BJ (cell line): ENCODE results near the gene CYP26A1. TPM values are rescaled to one million over a fixed set of nuclear protein-coding genes. Genes with fewer than 3 reads are reported as not detected.

Source experiments
- CTCF ChIA-PET: fragments of 350-600 bp; formaldehyde crosslinking; extraction: SDS; loops from one replicate; lab custom pipeline; 2021; ENCODE audit warnings: antibody characterized with exemption, inconsistent platforms; lab: Yijun Ruan, JAX
- POLR2A ChIA-PET: fragments of 300-600 bp; sonication (Branson Sonifier 250); formaldehyde crosslinking; extraction: SDS; loops from one replicate; lab custom pipeline; 2021; ENCODE audit warnings: antibody characterized with exemption; lab: Charles Lee
- DNase-seq: peaks from one replicate; pipeline ENCODE4 v3.0.0-alpha.2; 2011; ENCODE audit warnings: low read depth
- H3K27me3 ChIP-seq: 2 replicates; pipeline ENCODE4 v1.6.0; 2011; ENCODE audit warnings: low read length; ENCODE audit not compliant: control insufficient read depth, insufficient read depth
- H3K36me3 ChIP-seq: 2 replicates; pipeline ENCODE4 v1.5.1; 2011; ENCODE audit warnings: low read length; ENCODE audit not compliant: control insufficient read depth, insufficient read depth
- H3K4me3 ChIP-seq: 2 replicates; pipeline ENCODE4 v1.5.1; 2011; ENCODE audit warnings: low read depth, mild to moderate bottlenecking, control low read depth, low read length
- polyA minus RNA-seq: library from RNA; depleted of rRNA, polyadenylated mRNA; stranded (reverse); fragments of >200 nt; gene quantifications from 2 replicates; pipeline ENCODE4 v1.2.3, GENCODE V29; 2011; rRNA and poly(A)+ RNA removed
- polyA plus RNA-seq: library from polyadenylated mRNA; depleted of rRNA; stranded (reverse); fragments of >200 nt; gene quantifications from 2 replicates; pipeline ENCODE4 v1.2.3, GENCODE V29; 2011; rRNA removed
- TF ChIP-seq, protein P1 (sequence below): IDR thresholded peaks from 2 replicates; pipeline ENCODE4 v1.5.1; 2011; ENCODE audit warnings: low read depth, mild to moderate bottlenecking, control low read depth, inconsistent platforms, low read length, moderate library complexity; ENCODE audit not compliant: insufficient read depth

Gene CYP26A1, protein sequence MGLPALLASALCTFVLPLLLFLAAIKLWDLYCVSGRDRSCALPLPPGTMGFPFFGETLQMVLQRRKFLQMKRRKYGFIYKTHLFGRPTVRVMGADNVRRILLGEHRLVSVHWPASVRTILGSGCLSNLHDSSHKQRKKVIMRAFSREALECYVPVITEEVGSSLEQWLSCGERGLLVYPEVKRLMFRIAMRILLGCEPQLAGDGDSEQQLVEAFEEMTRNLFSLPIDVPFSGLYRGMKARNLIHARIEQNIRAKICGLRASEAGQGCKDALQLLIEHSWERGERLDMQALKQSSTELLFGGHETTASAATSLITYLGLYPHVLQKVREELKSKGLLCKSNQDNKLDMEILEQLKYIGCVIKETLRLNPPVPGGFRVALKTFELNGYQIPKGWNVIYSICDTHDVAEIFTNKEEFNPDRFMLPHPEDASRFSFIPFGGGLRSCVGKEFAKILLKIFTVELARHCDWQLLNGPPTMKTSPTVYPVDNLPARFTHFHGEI
- polyA plus RNA-seq = 0.06 TPM in 1 of 2 replicates, not detected in the other
- not detected in 2 replicates for polyA minus RNA-seq

DNA sequence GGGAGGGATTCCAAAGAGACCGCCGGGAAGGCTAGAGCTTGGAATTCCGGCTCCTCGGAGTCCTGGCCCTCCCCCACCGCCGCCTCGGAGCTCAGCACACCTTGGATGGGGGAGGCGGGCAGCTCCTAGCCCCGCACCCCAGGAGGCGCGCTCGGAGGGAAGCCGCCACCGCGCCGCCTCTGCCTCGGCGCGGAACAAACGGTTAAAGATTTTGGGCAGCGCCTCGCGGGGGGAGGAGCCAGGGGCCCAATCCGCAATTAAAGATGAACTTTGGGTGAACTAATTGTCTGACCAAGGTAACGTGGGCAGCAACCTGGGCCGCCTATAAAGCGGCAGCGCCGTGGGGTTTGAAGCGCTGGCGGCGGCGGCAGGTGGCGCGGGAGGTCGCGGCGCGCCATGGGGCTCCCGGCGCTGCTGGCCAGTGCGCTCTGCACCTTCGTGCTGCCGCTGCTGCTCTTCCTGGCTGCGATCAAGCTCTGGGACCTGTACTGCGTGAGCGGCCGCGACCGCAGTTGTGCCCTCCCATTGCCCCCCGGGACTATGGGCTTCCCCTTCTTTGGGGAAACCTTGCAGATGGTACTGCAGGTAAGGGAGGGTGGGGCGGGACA is at the start of gene CYP26A1:
CYP26A1 (plus strand) TSS at position 355 of the 608 bp plus-strand sequence; CDS start at position 397, 42 bp downstream.
- TF ChIP-seq, protein P1, sequence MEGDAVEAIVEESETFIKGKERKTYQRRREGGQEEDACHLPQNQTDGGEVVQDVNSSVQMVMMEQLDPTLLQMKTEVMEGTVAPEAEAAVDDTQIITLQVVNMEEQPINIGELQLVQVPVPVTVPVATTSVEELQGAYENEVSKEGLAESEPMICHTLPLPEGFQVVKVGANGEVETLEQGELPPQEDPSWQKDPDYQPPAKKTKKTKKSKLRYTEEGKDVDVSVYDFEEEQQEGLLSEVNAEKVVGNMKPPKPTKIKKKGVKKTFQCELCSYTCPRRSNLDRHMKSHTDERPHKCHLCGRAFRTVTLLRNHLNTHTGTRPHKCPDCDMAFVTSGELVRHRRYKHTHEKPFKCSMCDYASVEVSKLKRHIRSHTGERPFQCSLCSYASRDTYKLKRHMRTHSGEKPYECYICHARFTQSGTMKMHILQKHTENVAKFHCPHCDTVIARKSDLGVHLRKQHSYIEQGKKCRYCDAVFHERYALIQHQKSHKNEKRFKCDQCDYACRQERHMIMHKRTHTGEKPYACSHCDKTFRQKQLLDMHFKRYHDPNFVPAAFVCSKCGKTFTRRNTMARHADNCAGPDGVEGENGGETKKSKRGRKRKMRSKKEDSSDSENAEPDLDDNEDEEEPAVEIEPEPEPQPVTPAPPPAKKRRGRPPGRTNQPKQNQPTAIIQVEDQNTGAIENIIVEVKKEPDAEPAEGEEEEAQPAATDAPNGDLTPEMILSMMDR = no peak
- ChIA-PET CTCF (interaction anchor here (0.5 to 1.1 kb wide), 2 partner anchors 33 to 67 kb away, joined by 3 read pairs; no protein-coding TSS in a partner anchor), POLR2A (no interaction called here)
- Histone ChIP-seq H3K36me3 (no peaks in the 10 kb centered on the region), H3K4me3 (peak within 1 kb of the TSS; percentile 22), H3K27me3 (peaks cover 71% of the 10 kb centered on the region)
- DNase-seq = no peak

- ChIA-PET POLR2A (no interaction called here), CTCF (interaction anchor here (0.6 to 1.3 kb wide), 2 partner anchors 9 to 283 kb away, joined by 3 read pairs; no protein-coding TSS in a partner anchor)
- H3K4me3 ChIP-seq = no peak overlapping the region
- no peaks in the 10 kb centered on the region for H3K36me3 ChIP-seq
- TF ChIP-seq, protein P1 = no peak
- H3K27me3 ChIP-seq = no peaks in the 10 kb centered on the region
- DNase-seq = no peak
Observed at GRCh38 chr10:93026072-93026471, 47.6 kb upstream of the CYP26A1 start.

DNA sequence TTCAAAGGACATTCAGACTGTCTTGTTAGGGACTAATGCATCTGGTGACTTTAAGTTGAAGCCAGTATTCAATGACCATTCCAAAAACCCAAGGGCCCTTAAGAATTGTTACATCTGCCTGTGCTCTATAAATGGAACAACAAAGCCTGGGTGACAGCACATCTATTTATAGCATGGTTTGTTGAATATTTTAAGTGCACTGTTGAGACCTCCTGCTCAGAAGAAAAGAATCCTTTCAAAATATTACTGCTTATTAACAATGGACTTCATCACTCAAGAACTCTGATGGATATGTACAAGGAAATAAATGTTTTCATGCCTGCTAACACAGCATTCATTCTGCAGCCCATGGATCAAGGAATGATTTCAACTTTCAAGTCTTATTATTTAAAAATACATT is 46.2 kb upstream of the CYP26A1 start:
- ChIA-PET POLR2A (no interaction called here), CTCF (interaction anchor here (1.7 kb wide), 1 partner anchor 21 kb away, joined by 7 read pairs; no protein-coding TSS in a partner anchor)
- no peak for DNase-seq
- Histone ChIP-seq H3K27me3 (no peaks in the 10 kb centered on the region), H3K4me3 (no peak overlapping the region), H3K36me3 (no peaks in the 10 kb centered on the region)
- TF ChIP-seq, protein P1 = no peak

DNA sequence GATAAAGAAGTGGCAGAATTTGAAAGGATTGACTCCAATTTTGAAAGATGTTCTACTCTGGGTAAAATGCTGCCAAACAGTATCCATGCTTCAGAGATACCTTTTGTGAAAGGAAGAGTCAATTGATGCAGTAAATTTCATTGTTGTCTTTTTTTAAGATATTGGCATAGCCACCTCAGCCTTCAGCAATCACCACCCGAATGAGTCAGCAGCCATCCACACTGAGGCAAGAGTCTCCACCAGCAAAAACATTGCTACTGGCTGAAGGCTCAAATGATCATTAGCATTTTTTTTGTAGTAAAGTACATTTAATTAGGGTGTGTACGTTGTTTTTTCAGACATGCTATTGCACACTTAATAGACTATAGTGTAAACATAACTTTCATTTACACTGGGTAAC is 44.8 kb upstream of the CYP26A1 start:
- Histone ChIP-seq H3K4me3 (no peak overlapping the region), H3K27me3 (no peaks in the 10 kb centered on the region), H3K36me3 (no peaks in the 10 kb centered on the region)
- POLR2A ChIA-PET = no interaction called here
- DNase-seq = no peak
- TF ChIP-seq, protein P1 = no peak
- CTCF ChIA-PET = no interaction called here

- CTCF ChIA-PET = interaction anchor here (0.6 to 6.4 kb wide), 4 partner anchors 8 to 24 kb away, joined by 3 to 42 read pairs (median 3); no protein-coding TSS in a partner anchor
Observed at GRCh38 chr10:93030409-93030808, 43.3 kb upstream of the CYP26A1 start.

More at GRCh38 chr10:93030409-93030808, 43.3 kb upstream of the CYP26A1 start:
- DNase-seq = peak; percentile 62
- POLR2A ChIA-PET = no interaction called here
- H3K27me3 ChIP-seq = no peaks in the 10 kb centered on the region
- no peak overlapping the region for H3K4me3 ChIP-seq
- TF ChIP-seq, protein P1 = no peak
- no peaks in the 10 kb centered on the region for H3K36me3 ChIP-seq
